ENCODE data around the gene TRIM8. TPM values are rescaled to one million over a fixed set of nuclear protein-coding genes. Genes with fewer than 3 reads are reported as not detected.

TRIM8 gene
- total RNA-seq, 1 donor from 2014 or later: 49.2 TPM

- no peak for DNase-seq
These were observed 57.5 kb downstream of the TRIM8 start for GRCh38 chr10:102701796-102702195.

DNA sequence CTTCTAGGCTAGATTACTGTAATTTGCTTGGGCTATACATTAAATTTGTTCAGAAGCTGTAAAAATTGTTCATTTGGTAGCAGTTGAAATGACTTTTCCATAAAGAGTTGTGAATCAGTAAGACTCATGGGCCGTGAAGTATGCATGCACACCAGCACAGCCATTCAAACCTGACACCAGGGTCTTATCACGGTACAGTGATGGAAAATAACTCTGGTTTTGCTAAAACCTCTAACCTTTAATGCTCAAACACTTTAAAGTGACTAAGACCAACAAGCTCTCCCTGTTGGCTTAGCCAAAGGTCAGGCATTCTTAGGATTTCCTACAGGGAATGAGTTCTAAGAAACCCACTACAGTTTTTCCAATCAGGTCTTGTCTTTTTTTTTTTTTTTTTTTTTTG, 58.5 kb downstream of the TRIM8 start:
- DNase-seq: no peak

DNA sequence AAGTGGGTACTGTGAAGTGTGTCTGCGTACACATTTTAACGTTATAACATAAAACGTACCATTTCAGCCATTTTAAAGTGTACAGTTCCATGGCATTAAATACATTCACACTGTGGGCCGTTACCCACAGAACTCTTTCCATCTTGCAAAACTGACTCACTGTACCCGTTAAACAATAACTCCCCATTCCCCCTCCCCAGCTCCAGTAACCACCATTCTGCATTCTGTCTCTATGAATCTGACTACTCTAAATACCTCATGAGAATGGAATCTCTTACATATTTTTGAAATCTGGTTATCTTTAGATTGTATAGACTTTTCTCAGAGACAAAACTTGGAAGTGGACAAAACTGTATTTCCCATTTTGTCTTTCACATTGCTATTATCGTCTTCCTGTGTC, 60.6 kb downstream of the TRIM8 start:
- DNase-seq: no peak

- DNase-seq: no peak
These were observed 61.3 kb downstream of the TRIM8 start for GRCh38 chr10:102705531-102705930.

Other genes starting within 250 kb of the TRIM8 start
- gene NFKB2, start 248.8 kb upstream of the TRIM8 start, total RNA-seq: 20.5 TPM
- 7.5 TPM for gene PSD, start 225.7 kb upstream of the TRIM8 start, total RNA-seq
- gene FBXL15, start 223.6 kb upstream of the TRIM8 start, total RNA-seq: 4.2 TPM
- gene CUEDC2, start 211.9 kb upstream of the TRIM8 start, total RNA-seq: 29.0 TPM
- 0.39 TPM for gene C10orf95, start 192.9 kb upstream of the TRIM8 start, total RNA-seq
- 49.9 TPM for gene ACTR1A, start 141.8 kb upstream of the TRIM8 start, total RNA-seq
- 7.4 TPM for gene SUFU, start 140.5 kb upstream of the TRIM8 start, total RNA-seq
- 6.2 TPM for gene ARL3, start 69.9 kb downstream of the TRIM8 start, total RNA-seq
- gene SFXN2, start 70.2 kb downstream of the TRIM8 start, total RNA-seq: 7.1 TPM
- 34.0 TPM for gene WBP1L, start 99.5 kb downstream of the TRIM8 start, total RNA-seq
- gene CYP17A1, start 192.9 kb downstream of the TRIM8 start, total RNA-seq: not detected
- 24.8 TPM for gene BORCS7, start 209.8 kb downstream of the TRIM8 start, total RNA-seq
- 8.9 TPM for gene AS3MT, start 225.0 kb downstream of the TRIM8 start, total RNA-seq

Data from skin of body (tissue), 2 donors.